ENCODE measurements around the gene SBNO2.
"Not testable (repeated sequence)": the region's sequence is repeated elsewhere in the genome, so short reads cannot be mapped to it uniquely, and the experiment has no call there.

SBNO2 gene

GRCh38 chr19:1206150-1206863 is 32.2 kb upstream of the SBNO2 start:
- DNase-seq, result no peak

GRCh38 chr19:1205114-1206099 is 31.3 kb upstream of the SBNO2 start, which contains the start of gene STK11:
STK11 (plus strand) TSS chr19:1205778; CDS start chr19:1206914, 1,136 bp downstream.
- peak; percentile 99 for DNase-seq

- not testable (repeated sequence) for DNase-seq
Observed at GRCh38 chr19:1200614-1201013, 26.5 kb upstream of the SBNO2 start.

DNA sequence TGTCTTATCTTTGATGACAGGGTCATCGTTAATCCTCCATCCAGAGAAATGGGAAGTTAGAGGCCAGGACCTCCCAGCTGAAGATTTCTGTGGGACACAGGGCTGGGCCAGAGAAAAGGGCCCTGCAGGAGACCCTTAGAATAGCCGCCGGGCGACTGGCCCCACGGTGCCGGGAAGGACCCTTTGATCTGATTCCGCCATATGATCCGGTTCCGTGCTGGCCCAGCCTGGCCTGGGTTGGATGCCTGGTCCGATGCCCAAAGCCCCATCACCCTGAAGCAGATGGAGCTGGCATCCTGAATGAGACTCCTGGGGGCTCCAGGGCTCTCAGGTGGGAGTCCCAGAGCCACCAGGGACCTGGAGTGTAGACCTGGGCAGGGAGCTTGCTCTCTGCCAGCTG is 25.5 kb upstream of the SBNO2 start:
- DNase-seq, result no peak

GRCh38 chr19:1189419-1189818 is 15.4 kb upstream of the SBNO2 start:
- DNase-seq, result no peak

DNA sequence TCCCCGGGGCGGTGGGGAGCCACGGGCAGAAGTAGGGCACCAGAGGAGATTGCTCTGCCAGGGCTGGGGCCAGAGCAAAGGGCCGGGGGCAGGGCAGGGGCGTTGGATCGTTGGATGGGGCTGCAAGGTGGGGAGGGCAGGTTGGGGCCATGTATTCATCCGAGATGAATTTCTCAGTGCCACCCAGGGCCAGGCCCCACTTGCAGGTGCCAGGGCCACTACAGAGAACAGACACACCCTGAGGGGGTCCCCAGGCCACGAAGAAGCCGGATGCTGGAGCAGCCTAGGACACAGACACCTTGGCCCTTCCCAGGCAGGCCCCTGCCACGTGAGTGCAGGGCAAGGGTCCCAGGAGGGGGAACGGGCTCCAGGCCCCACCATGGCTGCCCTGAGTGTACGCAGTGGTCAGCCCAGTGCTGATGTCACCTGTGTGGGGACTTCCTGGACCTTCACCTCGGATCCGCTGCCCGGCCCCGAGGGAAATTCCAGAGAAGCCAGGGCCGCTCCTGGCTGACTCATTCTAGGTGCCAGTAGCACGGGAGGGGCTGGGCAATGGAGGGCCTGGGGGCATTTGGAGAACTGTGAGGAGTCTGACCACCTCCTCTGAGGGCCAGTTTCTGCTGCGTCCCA is 9.6 kb upstream of the SBNO2 start:
- DNase-seq, result no peak

GRCh38 chr19:1182727-1183126 is 8.7 kb upstream of the SBNO2 start:
- DNase-seq, result no peak

GRCh38 chr19:1182068-1182467 is 8.0 kb upstream of the SBNO2 start:
- DNase-seq, result no peak

DNA sequence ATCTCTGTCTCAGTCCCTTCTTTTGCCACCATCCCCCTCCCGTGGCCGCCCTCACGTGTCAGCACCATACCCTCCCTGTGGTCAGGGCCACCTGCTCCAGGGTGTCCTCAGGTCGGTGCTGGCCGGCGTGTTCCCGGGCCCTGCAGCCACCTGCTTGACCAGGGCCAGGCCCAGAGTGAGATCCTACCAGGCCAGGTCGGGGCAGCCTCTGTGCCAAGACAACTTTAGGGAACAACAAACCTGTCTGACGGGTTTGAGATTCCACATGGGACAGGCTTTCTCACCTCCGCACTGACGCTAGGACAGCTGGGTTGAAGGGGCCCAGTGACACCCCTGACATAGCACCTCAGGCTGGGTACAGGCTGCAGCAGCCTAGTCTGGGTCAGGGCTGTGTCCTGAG is 7.5 kb upstream of the SBNO2 start:
- DNase-seq, result no peak

DNA sequence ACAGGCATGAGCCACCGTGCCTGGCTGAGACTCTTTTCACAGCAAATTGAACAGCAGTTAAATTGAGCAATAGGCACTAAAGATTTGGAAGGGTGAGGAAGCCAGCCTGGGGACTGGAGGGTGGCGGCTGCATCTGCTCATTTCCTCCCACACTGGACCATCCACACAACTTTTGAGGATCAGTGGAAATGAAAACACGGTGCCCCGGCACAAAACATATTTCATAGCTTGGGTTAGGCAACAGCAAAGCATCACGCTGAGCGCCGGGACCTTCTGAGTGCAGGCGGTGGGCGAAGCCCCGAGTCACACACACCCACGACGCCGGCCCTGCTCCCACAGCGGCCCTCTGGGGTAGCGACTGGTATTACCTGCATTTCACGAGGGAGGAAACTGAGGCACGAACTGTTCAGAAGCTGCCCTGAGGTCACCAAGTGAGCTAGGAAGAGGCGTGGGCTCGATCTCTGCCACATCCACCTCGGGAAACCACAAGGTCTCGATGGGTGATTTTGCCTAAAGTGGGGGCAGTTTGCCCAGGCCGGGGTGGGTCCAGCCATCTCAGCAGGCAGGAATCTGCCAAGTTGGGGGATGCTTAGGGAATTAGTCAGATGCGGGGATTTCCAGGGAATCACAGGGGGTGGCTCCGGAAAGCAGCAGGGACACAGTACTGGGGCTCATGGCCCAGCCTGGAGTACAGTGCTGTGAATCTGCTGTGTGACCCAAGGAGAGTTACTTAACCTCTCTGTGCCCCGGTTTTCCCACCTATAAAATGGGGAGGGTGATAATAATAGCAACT is 3.5 kb upstream of the SBNO2 start:
- DNase-seq, result no peak

GRCh38 chr19:1173159-1173844 is 766 bp downstream of the SBNO2 start:
- DNase-seq, result no peak

GRCh38 chr19:1172353-1173158 is 1.5 kb downstream of the SBNO2 start:
- DNase-seq, result no peak

GRCh38 chr19:1171755-1172352 is 2.2 kb downstream of the SBNO2 start:
- DNase-seq, result no peak

DNA sequence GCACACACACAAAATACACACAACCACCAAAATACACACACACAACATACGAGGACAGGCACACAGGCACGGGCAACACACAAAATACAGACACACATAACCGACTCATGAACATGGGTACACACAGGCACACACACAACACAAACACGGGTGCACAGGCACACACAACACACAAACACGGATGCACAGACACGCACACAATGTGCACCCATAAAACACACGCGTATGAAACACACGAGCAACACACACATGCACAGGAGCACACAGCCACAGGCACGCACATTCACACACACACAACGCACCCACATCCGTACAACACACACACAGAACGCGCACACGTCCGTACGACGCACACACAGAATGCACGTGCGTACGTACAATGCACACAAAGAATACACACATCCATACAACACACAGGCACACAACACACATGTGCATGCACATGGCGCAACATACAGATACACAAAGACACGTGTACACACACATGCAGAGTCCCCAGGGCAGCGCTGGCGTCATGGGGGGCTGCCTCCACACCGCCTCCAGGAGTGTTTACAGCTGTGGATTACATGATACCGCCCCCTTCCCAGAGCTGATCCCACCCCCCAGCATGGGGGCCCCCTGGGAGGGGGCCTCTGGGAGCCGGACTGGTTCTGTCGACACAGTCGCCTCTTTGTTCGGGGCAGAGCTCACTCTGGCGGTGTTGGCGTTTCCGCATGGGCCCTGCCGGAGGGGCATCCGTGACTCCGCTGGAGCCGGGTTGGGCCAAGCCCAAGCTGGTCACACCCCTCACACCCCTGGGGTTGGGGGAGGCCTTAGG is 2.9 kb downstream of the SBNO2 start:
- DNase-seq, result no peak

GRCh38 chr19:1169921-1170885 is 3.9 kb downstream of the SBNO2 start:
- no peak for DNase-seq

- no peak for DNase-seq
Observed at GRCh38 chr19:1169411-1169791, 4.7 kb downstream of the SBNO2 start.

GRCh38 chr19:1168572-1169410 is 5.3 kb downstream of the SBNO2 start:
- DNase-seq, result no peak

Measured in central memory CD4-positive, alpha-beta T cell (primary cell).